Skeletal muscle satellite cell (primary cell): ENCODE measurements around the gene TEKT2. TPM values are rescaled to one million over a fixed set of nuclear protein-coding genes. Genes with fewer than 3 reads are reported as not detected.

Experiments
- H3K27me3 ChIP-seq: 2 replicates; pipeline ENCODE4 v1.7.0; 2013; ENCODE audit warnings: low read length; ENCODE audit not compliant: control insufficient read depth, insufficient read depth
- H3K36me3 ChIP-seq: 2 replicates; pipeline ENCODE4 v1.7.0; 2013; ENCODE audit warnings: mild to moderate bottlenecking, control low read depth, low read length; ENCODE audit not compliant: insufficient read depth
- H3K4me1 ChIP-seq: 2 replicates; pipeline ENCODE4 v1.7.0; 2013; ENCODE audit warnings: low read length; ENCODE audit not compliant: control insufficient read depth, insufficient read depth
- H3K4me2 ChIP-seq: 2 replicates; pipeline ENCODE4 v1.7.0; 2013; ENCODE audit warnings: mild to moderate bottlenecking, low read length
- H3K4me3 ChIP-seq: 2 replicates; pipeline ENCODE4 v1.7.0; 2013; ENCODE audit warnings: low read length
- H3K9ac ChIP-seq: 2 replicates; pipeline ENCODE4 v1.7.0; 2013; ENCODE audit warnings: mild to moderate bottlenecking, low read depth, low read length, moderate library complexity
- H3K9me3 ChIP-seq: replicated peaks from 2 replicates; pipeline ENCODE4 v1.7.0; 2013; ENCODE audit warnings: mild to moderate bottlenecking, control low read depth, low read length
- total RNA-seq: library from RNA; depleted of rRNA; stranded (reverse); fragments of >200 nt; gene quantifications from 2 replicates; pipeline ENCODE4 v1.2.3, GENCODE V29; 2012; rRNA removed

The TEKT2 gene
- not detected in 2 replicates for total RNA-seq

GRCh38 chr1:36083635-36084496, at the start of gene TEKT2:
TSS of gene TEKT2 (plus strand) at chr1:36084094. CDS start at chr1:36084922, 828 bp downstream.
- H3K4me1 ChIP-seq: peaks cover 11% of the 10 kb centered on the region
- H3K4me2 ChIP-seq: peak within 1 kb of the TSS; percentile 90
- no peaks in the 10 kb centered on the region for H3K9me3 ChIP-seq
- H3K4me3 ChIP-seq: peak within 1 kb of the TSS; percentile 68
- H3K9ac ChIP-seq: peak within 1 kb of the TSS; percentile 49
- peaks cover 4% of the 10 kb centered on the region for H3K27me3 ChIP-seq
- no peaks in the 10 kb centered on the region for H3K36me3 ChIP-seq

- H3K4me3 ChIP-seq: no peak overlapping the region
- no peak overlapping the region for H3K9ac ChIP-seq
- H3K4me2 ChIP-seq: no peak overlapping the region
- peaks cover 7% of the 10 kb centered on the region for H3K4me1 ChIP-seq
- H3K36me3 ChIP-seq: peaks cover 14% of the 10 kb centered on the region
- H3K9me3 ChIP-seq: no peaks in the 10 kb centered on the region
- H3K27me3 ChIP-seq: no peaks in the 10 kb centered on the region
Measured at GRCh38 chr1:36034692-36035091, 49.2 kb upstream of the TEKT2 start.

GRCh38 chr1:36035154-36035553, 48.7 kb upstream of the TEKT2 start:
- peaks cover 7% of the 10 kb centered on the region for H3K4me1 ChIP-seq
- no peaks in the 10 kb centered on the region for H3K27me3 ChIP-seq
- H3K36me3 ChIP-seq: peaks cover 19% of the 10 kb centered on the region
- H3K4me3 ChIP-seq: no peak overlapping the region
- no peaks in the 10 kb centered on the region for H3K9me3 ChIP-seq
- no peak overlapping the region for H3K4me2 ChIP-seq
- no peak overlapping the region for H3K9ac ChIP-seq

GRCh38 chr1:36040238-36040637, 43.7 kb upstream of the TEKT2 start:
- Histone ChIP-seq H3K4me3 (no peak overlapping the region), H3K4me2 (no peak overlapping the region), H3K9me3 (no peaks in the 10 kb centered on the region), H3K9ac (no peak overlapping the region), H3K4me1 (no peaks in the 10 kb centered on the region), H3K27me3 (no peaks in the 10 kb centered on the region), H3K36me3 (peaks cover 37% of the 10 kb centered on the region)

- no peak overlapping the region for H3K9ac ChIP-seq
- no peaks in the 10 kb centered on the region for H3K9me3 ChIP-seq
Measured at GRCh38 chr1:36051821-36052220, 32.1 kb upstream of the TEKT2 start.

GRCh38 chr1:36053978-36054377, 29.9 kb upstream of the TEKT2 start:
- Histone ChIP-seq H3K27me3 (no peaks in the 10 kb centered on the region), H3K9ac (no peak overlapping the region), H3K4me3 (no peak overlapping the region)

More at GRCh38 chr1:36051821-36052220, 32.1 kb upstream of the TEKT2 start:
- Histone ChIP-seq H3K4me2 (no peak overlapping the region), H3K4me3 (no peak overlapping the region), H3K27me3 (no peaks in the 10 kb centered on the region), H3K4me1 (no peaks in the 10 kb centered on the region), H3K36me3 (peaks cover 7% of the 10 kb centered on the region)

GRCh38 chr1:36055706-36056105, 28.2 kb upstream of the TEKT2 start:
- Histone ChIP-seq H3K4me2 (no peak overlapping the region), H3K36me3 (peaks cover 4% of the 10 kb centered on the region), H3K4me1 (no peaks in the 10 kb centered on the region), H3K9ac (no peak overlapping the region), H3K9me3 (no peaks in the 10 kb centered on the region), H3K27me3 (no peaks in the 10 kb centered on the region), H3K4me3 (no peak overlapping the region)

More at GRCh38 chr1:36053978-36054377, 29.9 kb upstream of the TEKT2 start:
- Histone ChIP-seq H3K36me3 (peaks cover 6% of the 10 kb centered on the region), H3K4me2 (no peak overlapping the region), H3K4me1 (no peaks in the 10 kb centered on the region), H3K9me3 (no peaks in the 10 kb centered on the region)

GRCh38 chr1:36062315-36062714, 21.6 kb upstream of the TEKT2 start:
- Histone ChIP-seq H3K4me2 (no peak overlapping the region), H3K27me3 (no peaks in the 10 kb centered on the region), H3K9me3 (no peaks in the 10 kb centered on the region), H3K36me3 (peaks cover 4% of the 10 kb centered on the region), H3K4me3 (no peak overlapping the region), H3K9ac (no peak overlapping the region), H3K4me1 (no peaks in the 10 kb centered on the region)

- no peaks in the 10 kb centered on the region for H3K4me1 ChIP-seq
- H3K9ac ChIP-seq: no peak overlapping the region
- no peaks in the 10 kb centered on the region for H3K36me3 ChIP-seq
- H3K4me3 ChIP-seq: no peak overlapping the region
- no peaks in the 10 kb centered on the region for H3K27me3 ChIP-seq
- no peak overlapping the region for H3K4me2 ChIP-seq
- no peaks in the 10 kb centered on the region for H3K9me3 ChIP-seq
Measured at GRCh38 chr1:36067871-36068270, 16.0 kb upstream of the TEKT2 start.

- no peak overlapping the region for H3K4me2 ChIP-seq
- no peaks in the 10 kb centered on the region for H3K9me3 ChIP-seq
- H3K36me3 ChIP-seq: no peaks in the 10 kb centered on the region
- no peaks in the 10 kb centered on the region for H3K27me3 ChIP-seq
- no peak overlapping the region for H3K4me3 ChIP-seq
- no peaks in the 10 kb centered on the region for H3K4me1 ChIP-seq
- no peak overlapping the region for H3K9ac ChIP-seq
Measured at GRCh38 chr1:36068866-36069265, 15.0 kb upstream of the TEKT2 start.

- no peaks in the 10 kb centered on the region for H3K27me3 ChIP-seq
- H3K4me1 ChIP-seq: no peaks in the 10 kb centered on the region
- no peak overlapping the region for H3K9ac ChIP-seq
- H3K9me3 ChIP-seq: no peaks in the 10 kb centered on the region
- H3K4me3 ChIP-seq: no peak overlapping the region
- no peaks in the 10 kb centered on the region for H3K36me3 ChIP-seq
- no peak overlapping the region for H3K4me2 ChIP-seq
Measured at GRCh38 chr1:36070349-36070748, 13.5 kb upstream of the TEKT2 start.
